Measurements from ENCODE around the gene ABR. TPM values are rescaled to one million over a fixed set of nuclear protein-coding genes. Genes with fewer than 3 reads are reported as not detected.

Gene ABR
- total and polyA plus RNA-seq, 3 donors from 2014 or later, result 30.6 to 52.7 (median 42.1) TPM

GRCh38 chr17:1165836-1166235 lies 13.9 kb downstream of the ABR start:
- no peak overlapping the region for H3K27ac ChIP-seq
- H3K36me3 ChIP-seq (ENCODE audit: low read depth, missing control alignments), result no peaks in the 10 kb centered on the region
- no peak overlapping the region for H3K4me3 ChIP-seq
- WGBS, 2 donors, result 81 to 87% methylated on average over 10 to 19 of the region's 19 CpGs
- TF ChIP-seq, protein P1, sequence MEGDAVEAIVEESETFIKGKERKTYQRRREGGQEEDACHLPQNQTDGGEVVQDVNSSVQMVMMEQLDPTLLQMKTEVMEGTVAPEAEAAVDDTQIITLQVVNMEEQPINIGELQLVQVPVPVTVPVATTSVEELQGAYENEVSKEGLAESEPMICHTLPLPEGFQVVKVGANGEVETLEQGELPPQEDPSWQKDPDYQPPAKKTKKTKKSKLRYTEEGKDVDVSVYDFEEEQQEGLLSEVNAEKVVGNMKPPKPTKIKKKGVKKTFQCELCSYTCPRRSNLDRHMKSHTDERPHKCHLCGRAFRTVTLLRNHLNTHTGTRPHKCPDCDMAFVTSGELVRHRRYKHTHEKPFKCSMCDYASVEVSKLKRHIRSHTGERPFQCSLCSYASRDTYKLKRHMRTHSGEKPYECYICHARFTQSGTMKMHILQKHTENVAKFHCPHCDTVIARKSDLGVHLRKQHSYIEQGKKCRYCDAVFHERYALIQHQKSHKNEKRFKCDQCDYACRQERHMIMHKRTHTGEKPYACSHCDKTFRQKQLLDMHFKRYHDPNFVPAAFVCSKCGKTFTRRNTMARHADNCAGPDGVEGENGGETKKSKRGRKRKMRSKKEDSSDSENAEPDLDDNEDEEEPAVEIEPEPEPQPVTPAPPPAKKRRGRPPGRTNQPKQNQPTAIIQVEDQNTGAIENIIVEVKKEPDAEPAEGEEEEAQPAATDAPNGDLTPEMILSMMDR (IDR thresholded peaks at IDR 0.05), result no peak
- no peak for TF ChIP-seq POLR2A (IDR thresholded peaks at IDR 0.05)
- no peak for DNase-seq
- H3K27me3 ChIP-seq, result no peaks in the 10 kb centered on the region
- intact Hi-C loops (cut with DNase I; ENCODE audit: low total_unique reads), result no loop called here
- H3K9me3 ChIP-seq, result no peaks in the 10 kb centered on the region
- no peaks in the 10 kb centered on the region for H3K4me1 ChIP-seq

GRCh38 chr17:1164935-1165556 lies 14.7 kb downstream of the ABR start:
- intact Hi-C loops (cut with DNase I; ENCODE audit: low total_unique reads), result no loop called here
- Histone ChIP-seq H3K4me3 (no peak overlapping the region), H3K36me3 (ENCODE audit: low read depth, missing control alignments) (no peaks in the 10 kb centered on the region), H3K27ac (no peak overlapping the region), H3K4me1 (no peaks in the 10 kb centered on the region), H3K9me3 (no peaks in the 10 kb centered on the region), H3K27me3 (no peaks in the 10 kb centered on the region)
- DNase-seq, result no peak
- no peak for TF ChIP-seq POLR2A (IDR thresholded peaks at IDR 0.05)
- TF ChIP-seq, protein P1 (IDR thresholded peaks at IDR 0.05), result no peak
- WGBS, 2 donors, result 71 to 78% methylated on average over 9 to 12 of the region's 12 CpGs

DNA sequence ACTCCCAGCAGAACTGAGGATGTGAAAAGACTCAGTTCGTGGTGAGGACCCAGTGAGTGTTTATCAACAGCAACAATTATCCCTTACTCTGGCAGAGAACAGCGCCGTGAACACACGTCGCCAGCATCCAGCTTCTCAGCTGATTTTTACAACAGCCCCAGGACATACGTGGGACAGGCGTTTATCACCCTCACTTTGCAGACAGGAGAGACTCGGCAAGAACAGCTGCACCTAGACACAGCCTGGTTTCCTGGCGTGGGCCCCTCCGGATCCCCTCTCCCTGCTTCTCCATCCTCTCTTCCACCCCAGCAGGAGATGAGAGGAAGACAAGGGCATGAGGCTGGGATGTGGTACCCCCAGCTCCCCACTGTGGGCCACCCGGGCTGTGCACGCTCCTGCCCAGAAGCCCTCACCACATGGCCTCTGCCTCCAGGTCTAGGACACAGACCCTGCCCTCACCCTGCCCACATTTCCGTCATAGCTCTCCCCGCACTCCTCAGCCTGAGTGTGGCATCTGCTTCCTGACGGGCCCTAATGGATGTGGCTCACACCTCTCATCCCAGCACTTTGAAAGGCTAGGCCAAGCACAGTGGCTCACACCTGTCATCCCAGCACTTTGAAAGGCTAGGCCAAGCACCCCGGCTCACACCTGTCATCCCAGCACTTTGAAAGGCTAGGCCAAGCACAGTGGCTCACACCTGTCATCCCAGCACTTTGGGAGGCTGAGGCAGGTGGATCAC lies 17.5 kb downstream of the ABR start:
- Histone ChIP-seq H3K9me3 (no peaks in the 10 kb centered on the region), H3K4me3 (no peak overlapping the region), H3K36me3 (ENCODE audit: low read depth, missing control alignments) (no peaks in the 10 kb centered on the region), H3K4me1 (no peaks in the 10 kb centered on the region), H3K27ac (no peak overlapping the region), H3K27me3 (no peaks in the 10 kb centered on the region)
- TF ChIP-seq, protein P1 (IDR thresholded peaks at IDR 0.05), result no peak
- no peak for TF ChIP-seq POLR2A (IDR thresholded peaks at IDR 0.05)
- intact Hi-C loops (cut with DNase I; ENCODE audit: low total_unique reads), result no loop called here
- WGBS, 2 donors, result 89 to 95% methylated on average over 16 of the region's 16 CpGs
- no peak for DNase-seq

DNA sequence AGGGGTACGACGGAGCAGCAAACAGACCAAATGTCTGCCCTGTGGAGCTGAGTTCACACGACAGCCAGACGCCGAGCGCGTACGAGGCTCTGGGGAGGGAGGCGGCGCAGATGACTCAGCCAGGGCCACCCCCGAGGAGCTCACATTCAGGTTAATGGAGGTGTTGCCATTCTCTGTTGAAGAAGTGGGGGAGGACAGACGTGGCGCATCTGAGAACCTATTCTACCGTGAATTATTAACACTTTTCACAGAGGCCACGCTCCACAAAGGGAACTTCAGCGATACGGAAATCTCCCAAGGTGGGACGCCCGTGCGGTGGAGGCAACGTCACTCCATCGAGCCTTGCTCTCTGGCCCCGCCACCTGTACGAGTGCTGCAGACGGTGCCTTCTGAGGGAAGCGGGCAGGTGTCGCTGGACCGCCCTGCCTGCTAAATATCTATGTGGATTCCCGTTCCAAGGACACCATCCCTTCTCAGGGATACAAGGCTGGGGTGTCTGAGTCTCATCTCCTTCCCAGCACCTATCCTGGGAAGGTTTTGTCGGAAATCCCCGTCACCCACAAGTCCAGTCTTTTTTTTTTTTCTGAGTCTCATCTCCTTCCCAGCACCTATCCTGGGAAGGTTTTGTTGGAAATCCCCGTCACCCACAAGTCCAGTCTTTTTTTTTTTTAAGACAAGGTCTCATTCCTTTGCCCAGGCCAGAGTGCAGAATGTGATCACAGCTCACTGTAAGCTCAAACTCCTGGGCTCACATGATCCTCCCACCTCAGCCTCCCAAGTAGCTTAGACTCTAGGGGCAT lies 19.0 kb downstream of the ABR start:
- TF ChIP-seq POLR2A (IDR thresholded peaks at IDR 0.05), result no peak
- TF ChIP-seq, protein P1 (IDR thresholded peaks at IDR 0.05), result no peak

More for the DNA sequence above, 19.0 kb downstream of the ABR start:
- Histone ChIP-seq H3K4me3 (no peak overlapping the region), H3K9me3 (no peaks in the 10 kb centered on the region), H3K27ac (no peak overlapping the region), H3K4me1 (no peaks in the 10 kb centered on the region), H3K27me3 (no peaks in the 10 kb centered on the region), H3K36me3 (ENCODE audit: low read depth, missing control alignments) (no peaks in the 10 kb centered on the region)
- intact Hi-C loops (cut with DNase I; ENCODE audit: low total_unique reads), result no loop called here
- no peak for DNase-seq
- WGBS, 2 donors, result 85 to 89% methylated on average over 32 of the region's 32 CpGs
